Amygdala (tissue), 56 donors: ENCODE results near the gene TPGS2.
"Not testable (repeated sequence)": the region's sequence is repeated elsewhere in the genome, so short reads cannot be mapped to it uniquely, and the experiment has no call there.

ENCODE experiments used
- DNase-seq, 56 donors: peaks; one replicate each; lab custom pipeline; 2025; lab: John Stamatoyannopoulos, UW

TPGS2 gene, protein sequence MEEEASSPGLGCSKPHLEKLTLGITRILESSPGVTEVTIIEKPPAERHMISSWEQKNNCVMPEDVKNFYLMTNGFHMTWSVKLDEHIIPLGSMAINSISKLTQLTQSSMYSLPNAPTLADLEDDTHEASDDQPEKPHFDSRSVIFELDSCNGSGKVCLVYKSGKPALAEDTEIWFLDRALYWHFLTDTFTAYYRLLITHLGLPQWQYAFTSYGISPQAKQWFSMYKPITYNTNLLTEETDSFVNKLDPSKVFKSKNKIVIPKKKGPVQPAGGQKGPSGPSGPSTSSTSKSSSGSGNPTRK

DNA sequence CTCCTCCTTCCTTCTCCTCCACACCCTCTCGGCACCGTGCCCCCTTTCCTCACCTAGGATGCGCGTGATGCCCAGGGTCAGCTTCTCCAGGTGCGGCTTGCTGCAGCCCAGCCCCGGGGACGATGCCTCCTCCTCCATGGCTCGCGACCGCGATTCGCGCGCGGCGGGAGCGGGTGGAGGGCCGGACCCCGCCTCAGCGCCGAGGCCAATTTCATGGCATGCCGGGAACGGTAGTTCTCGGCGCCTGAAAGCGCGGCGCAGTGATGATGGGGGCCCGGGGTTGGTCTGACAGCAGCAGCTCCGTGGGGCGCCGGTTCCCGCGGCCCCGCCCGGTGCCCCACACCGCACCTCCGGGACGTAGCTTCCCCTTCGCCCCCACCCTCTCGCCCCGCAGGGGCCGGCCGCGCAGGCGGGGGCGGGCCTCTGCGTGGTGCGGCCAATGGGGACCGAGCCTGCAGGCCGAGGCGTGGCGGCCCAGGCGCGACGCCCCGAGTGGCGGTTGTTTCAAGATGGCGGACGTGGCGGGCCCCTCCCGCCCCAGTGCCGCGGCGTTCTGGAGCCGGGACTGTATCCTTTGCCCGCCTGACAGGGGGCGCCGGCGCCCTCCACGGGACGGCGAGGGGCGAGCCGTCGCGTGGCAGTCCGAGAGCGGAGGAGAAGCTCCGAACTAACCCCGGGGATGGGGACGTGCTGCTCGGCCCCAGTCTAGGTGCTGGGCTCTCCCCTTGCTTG, at the start of gene TPGS2, which contains the start of gene KIAA1328:
Gene TPGS2, minus strand, starts transcription at position 373 of the 732 bp plus-strand sequence. Its CDS starts 235 bp downstream, at position 138.
Gene KIAA1328, plus strand, starts transcription at position 498 of the 732 bp plus-strand sequence. Its CDS starts 12 bp downstream, at position 510.
- DNase-seq, result peak in 55 of 56 donors; percentile 41 to 95 (median 80)

DNA sequence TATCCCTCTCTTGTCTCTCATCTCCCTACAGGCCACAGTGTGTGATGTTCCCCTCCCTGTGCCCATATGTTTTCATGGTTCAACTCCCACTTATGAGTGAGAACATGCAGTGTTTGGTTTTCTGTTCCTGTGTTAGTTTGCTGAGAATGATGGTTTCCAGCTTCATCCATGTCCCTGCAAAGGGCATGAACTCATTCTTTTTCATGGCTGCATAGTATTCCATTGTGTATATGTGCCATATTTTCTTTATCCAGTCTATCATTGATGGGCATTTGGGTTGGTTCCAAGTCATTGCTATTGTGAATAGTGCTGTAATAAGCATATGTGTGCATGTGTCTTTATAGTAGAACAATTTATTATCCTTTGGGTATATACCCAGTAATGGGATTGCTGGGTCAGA, 45.0 kb upstream of the TPGS2 start:
- not testable (repeated sequence) for DNase-seq

DNA sequence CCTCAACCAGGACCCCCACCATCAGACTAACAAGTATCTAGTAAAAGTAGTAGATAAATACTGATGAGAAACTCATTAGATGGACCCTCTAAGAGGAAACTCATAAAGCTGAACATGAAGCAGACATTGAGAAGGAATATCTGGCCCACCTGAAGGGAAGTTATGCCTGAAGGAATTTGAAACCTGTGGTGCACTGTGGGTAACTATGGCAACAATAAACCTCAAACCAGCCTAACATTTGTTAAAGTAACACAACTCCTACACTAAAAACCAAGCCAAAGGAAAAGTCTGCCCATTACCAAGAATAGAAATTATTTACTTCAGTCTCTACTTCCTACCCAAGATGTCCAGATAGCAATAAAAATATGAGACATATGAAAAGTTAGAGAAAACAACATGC, 43.5 kb upstream of the TPGS2 start:
- no peak for DNase-seq

DNA sequence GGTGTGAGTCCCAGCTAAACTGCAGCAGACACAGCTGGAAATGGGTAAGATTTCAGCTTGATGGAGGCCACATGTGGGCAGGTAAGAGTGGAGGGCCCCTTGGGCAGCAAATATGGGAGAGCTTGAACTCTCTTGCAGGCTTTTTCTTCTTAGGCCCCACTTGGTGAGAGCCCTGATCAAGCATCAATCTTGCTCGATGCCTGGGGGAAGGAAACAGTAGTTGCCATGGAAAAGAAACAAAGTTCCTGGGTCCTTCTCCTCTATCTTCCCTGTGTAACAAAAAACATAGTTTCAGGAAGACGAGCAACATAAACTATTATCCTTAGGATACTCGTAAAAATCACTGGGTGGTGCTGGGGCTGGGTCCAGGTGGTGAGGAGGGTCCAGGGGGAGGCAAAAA, 43.0 kb upstream of the TPGS2 start:
- DNase-seq, result no peak

DNA sequence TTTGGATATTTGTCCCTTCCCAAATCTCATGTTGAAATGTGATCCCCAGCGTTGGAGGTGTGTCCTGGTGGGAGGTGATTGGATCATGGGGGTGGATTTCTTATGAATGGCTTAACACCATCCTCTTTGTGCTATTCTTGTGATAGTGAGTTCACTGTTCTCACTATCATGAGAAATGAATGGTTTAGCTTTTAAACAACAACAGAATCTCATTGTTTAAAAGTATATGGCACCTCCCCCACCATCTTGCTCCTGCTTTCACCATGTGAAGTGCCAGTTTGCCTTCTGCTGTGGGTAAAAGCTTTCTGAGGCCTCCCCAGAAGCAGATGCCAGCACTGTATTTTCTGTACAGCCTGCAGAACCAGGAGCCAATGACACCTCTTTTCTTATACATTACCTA, 38.3 kb upstream of the TPGS2 start:
- no peak for DNase-seq

DNA sequence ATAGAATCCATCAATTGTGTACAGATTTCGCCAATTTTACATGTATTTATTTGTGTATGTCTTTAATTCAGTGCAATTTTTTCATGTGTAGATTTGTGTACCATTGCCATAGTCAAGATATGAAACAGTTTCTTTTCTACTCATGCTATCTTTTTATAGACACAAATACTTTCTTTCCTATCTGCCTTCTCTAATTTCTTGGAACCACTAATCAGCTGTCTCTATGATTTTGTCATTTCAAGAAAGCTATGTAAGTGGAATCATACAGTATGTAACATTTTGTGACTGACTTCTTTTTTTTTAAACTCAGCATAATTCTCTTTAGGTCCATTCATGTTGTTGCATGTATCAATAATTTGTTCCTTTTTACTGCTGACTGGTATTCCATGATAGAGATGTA, 33.4 kb upstream of the TPGS2 start:
- no peak for DNase-seq

DNA sequence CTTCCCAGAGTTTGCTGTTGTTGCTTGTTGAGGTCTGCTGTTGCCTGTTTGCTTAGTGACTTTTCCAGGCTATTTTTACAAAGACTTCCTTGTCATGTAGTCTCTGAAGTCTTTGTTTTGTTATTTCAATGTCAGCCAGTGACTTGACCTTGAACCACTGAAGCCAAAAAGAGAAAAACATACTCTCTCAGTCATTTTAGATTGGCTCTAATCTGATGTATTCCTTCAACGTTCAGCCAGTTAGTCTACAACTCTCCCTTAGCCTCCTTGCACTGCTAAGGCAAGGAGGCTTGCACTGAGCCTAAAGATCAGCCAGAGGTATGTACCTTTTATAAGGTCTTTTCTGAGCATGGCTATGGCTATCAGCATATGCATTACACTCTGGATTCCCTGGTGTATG, 28.0 kb upstream of the TPGS2 start:
- no peak for DNase-seq

DNA sequence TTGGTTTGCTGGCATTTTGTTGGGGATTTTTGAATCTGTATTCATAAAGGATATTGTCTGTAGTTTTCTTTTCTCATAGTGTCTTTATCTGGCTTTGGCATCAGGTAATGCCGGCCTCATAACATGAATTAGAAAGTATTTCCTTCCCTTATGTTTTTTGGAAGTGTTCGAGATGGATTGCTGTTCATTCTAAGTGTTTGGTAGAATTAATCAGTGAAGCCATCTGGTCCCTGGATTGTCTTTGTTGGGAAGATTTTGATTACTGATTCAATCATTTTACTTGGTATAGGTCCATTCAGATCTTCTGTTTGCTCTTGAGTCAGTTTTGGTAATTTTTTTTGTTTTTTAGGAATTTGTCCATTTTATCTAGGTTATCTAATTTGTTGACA, 22.4 kb upstream of the TPGS2 start:
- no peak for DNase-seq

DNA sequence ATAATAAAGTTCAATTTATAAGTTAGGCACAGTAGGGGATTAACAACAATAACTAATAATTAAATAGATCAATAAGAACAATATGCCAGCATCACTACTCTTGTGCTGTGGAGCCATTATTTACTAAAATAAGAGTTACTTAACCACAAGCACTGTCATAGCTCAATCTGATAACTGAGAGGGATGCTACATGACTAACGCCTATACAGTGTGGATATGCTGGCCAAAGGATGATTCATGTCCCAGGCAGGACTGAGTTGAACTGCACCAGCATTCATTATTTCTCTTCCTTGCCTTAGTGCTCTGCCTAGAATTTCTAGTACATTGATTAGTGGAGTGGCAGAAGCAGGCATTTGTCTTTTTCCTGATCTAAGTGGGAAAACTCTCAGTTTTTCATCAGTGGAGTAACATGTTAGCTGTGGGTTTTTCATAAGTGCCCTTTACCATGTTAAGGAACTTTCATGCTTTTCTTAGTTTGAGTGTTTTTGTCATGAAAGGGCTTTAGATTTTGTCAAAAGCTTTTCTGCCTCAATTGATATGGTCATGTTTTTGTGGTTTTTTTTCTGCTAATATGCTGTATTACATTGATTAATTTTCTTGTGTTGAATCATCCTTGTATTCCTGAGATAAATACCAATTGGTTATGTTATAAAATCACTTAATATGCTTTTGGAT, 21.9 kb upstream of the TPGS2 start:
- no peak for DNase-seq

DNA sequence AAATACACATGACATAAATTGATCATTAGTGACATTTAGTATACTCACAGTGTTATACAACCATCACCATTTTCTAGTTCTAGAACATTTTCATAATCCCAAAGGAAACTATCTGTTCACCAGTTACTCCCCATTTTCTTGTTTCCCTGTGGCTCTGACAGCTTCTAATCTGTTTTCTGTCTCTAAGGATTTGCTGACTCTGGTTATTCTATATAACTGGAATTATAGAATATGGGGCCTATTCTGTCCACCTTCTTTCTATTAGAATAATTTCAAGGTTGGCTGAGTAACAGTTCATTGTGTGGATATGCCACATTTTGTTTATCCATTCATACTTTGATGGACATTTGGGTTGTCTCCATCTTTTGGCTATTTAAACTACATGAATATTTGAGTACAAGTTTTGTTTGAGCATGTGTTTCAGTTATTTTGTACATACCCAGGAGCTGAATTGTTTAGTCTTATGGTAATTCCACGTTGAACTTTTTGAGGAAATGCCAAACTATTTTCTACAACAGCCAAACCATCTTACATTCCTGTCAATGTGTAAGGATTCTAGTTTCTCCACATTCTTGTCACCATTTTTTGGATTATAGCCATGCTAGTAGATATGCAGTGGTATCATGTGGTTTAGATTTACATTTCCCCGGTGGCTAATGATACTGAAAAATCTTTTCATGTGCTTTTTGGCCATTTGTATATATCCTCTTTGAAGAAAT, 20.6 kb upstream of the TPGS2 start:
- DNase-seq, result no peak

DNA sequence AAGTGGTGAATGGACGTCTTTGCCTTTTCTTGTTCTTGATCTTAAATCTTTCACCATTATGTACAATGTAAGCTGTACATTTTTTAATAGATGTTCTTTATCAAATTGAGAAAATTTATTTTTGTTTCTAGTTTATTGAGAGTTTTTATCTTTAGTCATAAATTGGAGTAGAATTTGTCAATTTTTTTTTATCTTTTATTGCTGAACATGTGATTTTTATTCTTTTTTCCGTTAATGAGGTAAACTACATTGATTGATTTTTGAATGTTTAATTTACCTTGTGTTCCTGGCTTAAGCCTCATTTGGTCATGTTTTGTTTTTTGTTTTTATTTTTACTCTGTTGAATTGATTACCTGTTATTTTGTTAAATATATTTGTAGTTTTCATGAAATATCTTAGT, 19.8 kb upstream of the TPGS2 start:
- DNase-seq, result no peak

DNA sequence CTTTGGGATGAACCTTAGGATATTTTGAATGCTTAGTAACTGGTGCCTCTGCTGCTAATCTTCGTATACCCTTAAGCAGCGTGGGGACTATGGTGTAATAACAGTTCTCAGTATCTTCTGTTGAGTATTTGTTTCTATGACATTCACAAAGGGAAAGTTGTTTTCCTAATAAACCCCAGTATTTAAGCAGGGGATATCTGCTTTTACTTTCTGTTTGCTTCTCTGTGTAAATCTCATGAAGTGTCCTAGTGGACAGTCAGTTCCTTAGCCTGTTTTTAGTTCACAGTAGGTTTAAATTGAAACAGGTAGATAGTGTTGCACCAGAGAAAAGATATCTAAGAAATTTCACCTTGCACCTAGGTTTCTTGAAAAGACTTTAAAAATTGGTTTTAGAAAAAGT, 15.0 kb upstream of the TPGS2 start:
- DNase-seq, result no peak

DNA sequence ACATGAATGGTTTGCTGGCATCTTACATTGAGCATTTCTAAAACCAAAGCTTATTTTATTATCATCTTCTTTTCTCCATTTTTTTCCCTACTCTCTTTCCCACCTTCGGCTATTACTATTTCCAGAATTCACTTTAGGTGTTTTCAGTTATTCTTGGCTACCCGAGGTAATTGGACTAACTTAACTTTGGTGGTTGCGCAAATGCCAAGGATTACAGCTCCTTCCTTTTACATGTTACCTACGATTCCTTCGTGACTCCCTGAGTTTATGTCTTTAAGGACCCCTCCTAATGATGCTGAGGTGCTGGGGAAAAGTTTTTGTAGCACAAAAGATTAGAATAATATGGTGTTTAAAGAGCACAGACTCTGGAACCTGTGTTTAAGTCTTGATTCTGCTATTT, 14.4 kb upstream of the TPGS2 start:
- no peak for DNase-seq

DNA sequence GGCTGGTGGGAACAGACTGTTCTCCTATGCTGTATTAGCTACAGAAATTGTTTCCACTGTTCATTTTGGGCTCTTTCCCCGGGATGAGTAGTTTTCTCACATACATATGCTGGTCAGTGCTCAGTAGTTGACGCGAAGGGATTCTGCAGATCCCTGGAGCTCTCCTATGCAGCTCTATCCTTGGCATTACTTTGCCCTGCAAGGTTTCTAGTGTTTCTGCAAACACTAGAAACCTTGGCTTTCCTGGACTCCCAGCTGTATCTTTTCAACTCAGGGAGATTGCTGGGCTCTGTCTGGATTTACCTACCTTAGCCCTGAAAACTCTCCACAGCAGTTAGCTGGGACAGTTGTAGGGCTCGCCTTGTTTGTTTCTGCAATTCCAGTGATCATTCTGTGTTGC, 11.0 kb upstream of the TPGS2 start:
- no peak for DNase-seq

DNA sequence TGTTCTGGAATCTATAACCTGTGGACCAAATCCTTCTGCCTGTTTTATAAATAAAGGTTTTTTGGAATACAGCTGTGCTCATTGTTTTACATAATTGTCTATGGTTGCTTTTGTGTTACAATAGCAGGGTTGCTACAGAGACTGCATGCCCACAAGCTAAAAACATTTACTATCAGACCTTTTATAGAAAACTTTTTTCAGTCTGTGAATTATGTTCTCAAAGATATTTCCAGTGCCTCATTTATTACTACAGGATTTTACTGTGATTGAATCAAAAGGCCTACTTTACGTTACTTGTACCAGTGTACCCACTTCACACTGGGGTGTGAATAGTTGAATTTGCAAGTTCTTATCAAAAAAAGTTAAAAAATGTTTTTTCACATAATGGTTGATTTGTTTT, 7.1 kb upstream of the TPGS2 start:
- no peak for DNase-seq

DNA sequence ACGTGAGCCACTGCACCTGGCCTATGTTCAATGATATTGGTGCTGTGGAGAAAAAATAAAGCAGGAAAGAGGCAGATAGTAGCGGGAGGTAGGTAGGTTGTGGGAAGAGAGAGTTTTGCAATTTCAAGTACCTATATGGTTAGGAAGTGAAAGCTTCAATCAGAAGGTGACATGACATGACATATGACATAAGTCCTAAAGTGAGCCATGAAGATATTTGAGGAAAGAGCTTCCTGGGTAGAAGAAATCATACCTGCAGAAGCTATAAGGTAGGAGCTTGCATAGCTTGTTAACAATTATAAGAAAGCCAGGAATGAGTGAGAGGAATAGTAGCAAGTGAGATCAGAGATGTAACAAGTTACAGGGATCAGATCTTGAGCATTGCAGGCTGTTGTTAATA, 4.3 kb upstream of the TPGS2 start:
- no peak for DNase-seq

DNA sequence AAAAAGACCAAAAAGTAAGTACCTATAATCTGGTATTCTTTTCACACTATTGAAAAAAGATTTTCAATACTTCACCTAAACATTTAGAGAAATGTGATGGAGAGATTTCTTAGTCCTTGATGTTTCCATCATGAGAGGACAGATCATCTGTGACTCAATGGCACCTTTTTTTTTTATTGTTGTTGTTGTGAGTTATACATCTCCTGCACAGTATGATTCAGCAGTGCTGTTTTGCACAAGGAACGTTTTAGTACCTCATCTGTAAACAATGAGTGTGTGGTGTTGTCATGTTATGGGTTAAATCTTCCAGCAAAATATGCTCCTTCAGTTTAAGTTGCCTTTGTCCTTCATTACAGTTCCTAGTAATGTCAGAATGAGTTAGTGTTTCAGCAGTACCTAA, 2.3 kb upstream of the TPGS2 start:
- DNase-seq, result no peak

DNA sequence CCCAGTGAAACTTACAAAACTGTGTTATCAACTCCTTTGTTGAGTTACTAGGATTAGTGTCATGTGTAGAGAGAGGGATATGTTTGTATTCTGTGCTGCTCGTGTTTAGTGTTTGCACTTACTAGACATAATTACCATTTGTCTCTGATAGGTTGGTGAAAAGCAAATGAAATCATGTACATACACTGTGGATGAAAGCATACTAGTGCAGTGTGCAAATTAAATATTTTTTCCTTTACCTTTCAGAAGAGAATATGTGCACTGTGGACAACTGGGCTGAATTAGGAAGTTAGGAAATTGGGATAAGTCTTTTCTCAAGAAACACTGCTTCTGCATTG, 1.3 kb upstream of the TPGS2 start:
- DNase-seq, result no peak

DNA sequence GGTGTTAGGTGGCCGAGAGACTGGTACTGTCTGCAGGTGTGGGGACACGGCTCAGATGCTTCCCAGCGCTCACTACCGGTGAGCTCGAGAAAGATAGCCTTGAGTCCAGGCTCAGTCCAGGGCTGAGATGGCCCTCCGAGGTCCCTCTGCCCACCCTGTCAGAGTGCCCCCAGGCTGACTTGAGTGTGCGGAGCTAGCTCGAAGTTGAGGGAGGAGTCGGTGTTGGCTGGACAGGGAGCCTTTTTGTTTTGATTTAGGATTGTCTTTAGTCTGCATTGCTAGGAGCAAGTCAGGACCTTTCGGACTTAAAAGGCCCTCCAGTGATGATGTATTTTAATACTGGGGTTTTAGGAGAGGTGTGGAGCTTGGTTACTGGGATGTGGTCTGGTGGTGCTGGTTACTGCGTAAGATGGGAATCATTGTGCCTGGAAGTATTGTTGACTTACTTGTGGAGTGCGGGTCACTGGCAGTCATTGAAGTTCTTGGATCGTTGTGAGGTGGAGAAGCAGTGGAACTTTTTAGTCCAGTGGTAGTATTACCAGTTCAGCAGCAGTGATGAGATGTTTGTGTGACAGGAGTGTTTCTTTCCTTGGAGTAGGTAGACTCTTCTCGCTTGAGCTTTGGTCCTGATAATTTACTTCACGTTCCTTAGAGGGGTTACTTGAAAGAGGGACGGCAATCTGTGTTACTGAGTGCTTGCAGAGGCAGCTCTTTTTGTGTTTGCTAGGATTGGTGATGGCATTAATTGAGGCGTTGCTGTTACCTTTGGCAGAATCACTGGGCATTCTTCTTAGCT, 758 bp upstream of the TPGS2 start:
- peak in 13 of 56 donors; percentile 8 to 66 (median 47) for DNase-seq

DNA sequence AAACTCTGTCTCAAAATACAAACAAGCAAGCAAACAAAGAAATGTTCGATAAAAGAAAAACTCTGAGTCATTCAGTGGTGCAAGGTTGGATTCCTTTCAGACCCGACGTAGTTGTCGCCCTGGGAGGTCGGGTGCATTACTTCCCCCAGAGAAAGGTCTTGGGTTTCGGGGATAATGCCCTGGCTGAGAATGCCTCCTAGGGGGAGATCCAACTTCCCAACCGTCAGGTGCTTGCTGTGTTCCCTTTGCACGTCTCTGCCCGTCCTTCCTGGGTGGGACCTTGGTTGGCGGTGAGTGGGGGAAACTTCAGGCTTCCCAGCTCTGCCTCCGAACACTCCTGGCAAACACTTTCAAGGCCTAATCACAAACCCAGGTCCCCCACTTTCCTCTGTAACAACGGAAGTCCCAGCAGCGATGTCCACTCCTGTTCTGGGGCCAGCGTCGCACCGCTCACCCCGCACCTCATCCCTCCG, 609 bp downstream of the TPGS2 start:
- peak in 14 of 56 donors; percentile 28 to 69 (median 40) for DNase-seq
